ENCODE results near the gene NR2F2.

The NR2F2 gene

DNA sequence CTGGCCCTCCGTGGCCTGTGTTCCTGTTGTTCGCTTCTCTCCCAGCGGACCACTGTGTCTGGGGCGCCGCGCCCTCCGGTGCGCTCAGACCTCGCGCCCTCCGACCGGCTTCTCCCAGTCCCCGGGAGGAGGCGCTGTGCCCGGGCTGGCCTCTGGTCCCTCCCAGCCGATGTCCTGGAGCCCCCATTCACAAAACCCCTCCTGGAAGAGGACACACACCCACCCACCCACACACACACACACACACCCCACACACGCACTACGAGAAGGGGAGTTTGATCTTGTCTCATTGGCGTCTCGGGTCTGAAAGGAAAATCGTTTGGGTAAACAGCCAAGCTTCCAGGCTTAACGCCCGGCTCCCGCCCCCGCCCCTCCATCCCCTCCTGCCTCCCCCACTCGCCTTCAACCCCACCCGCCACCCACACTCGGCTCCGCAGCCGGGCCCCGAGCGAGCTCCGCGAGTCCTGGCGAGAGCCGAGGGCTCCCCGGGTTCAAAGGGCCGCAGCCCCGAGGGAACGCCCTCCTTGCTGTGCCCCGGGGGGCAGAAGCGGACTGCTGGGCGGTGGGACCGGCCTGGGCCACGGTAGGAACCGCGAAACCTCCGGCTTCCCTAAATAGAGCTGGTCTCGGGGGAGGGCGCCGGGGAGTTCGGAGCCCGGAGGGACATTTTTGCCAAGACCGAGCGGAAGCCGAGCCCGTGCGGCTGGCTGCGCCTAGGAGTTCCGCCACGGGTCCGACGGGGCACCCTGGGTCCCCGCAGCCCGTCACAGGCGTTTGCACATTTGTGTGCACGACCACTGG, 23.6 kb downstream of the NR2F2 start:
- no peak for DNase-seq (ENCODE audit: low read depth)

DNA sequence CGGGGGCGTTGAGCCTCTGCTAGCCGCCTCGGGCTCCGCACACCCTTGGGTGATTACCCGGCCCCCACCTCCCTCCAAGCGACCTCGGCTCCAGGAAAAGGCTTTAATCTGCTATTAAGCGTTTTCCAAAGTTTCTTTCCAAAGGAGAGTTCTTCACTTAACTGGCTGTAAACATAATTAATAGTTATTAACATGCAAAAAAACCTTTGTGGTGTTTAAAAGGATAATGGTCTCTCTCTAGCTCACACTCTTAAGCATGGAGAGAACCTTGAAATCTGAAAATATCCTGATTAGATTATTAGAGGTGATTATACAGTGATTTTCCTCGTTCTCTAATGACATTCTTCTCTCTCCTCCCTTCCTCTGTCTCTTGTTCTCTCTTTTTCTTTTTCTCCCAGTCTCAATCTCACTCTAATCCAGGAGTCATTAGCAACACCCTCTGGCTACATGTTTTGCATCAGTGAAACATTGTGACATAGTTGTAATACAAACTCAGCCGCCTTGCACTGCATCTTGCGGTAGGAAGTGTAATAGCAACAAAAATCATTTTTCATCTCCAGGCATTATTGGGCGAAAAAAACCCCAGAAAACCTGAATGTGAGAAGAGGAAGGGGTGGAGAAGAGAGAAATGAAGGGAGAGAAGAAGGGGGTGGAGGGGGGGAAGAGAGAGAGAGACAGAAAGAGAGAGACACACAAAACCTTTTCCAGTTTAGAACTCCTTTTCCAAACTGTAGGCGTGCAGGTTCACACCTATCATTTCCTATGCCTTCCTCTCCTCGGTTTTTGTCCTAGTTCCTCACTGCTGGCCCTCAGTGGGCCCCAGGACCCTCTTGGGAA, 24.4 kb downstream of the NR2F2 start:
- DNase-seq (ENCODE audit: low read depth): no peak

DNA sequence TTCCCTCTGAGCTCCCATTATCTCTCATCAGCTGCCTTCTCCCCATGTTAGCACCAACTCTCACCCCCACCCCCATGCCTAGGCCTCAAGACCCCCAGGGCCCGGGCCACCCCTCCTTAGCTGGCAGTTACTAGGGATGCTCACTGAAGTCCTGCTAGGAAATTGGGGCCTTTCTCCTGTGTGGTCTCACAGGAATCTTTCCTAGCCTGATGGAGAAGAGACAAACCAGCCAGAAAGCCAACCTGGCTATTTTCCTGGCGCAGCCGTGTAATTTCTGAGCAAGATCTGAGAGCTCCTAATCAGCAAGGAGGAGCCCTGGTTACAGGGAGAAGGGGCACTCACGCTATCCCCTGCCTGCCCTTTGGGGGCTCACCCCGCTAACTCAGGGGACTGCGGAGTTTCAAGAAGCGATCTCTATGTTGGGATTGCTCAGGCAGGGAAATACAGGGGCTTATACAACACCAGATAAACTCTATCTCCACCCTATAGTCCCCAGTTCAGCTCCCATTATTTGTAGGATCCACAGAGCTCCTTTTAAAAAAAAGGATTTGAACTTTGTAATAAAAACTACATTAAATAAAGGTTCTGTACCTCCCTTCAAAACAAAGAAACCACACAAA, 25.2 kb downstream of the NR2F2 start:
- no peak for DNase-seq (ENCODE audit: low read depth)

DNA sequence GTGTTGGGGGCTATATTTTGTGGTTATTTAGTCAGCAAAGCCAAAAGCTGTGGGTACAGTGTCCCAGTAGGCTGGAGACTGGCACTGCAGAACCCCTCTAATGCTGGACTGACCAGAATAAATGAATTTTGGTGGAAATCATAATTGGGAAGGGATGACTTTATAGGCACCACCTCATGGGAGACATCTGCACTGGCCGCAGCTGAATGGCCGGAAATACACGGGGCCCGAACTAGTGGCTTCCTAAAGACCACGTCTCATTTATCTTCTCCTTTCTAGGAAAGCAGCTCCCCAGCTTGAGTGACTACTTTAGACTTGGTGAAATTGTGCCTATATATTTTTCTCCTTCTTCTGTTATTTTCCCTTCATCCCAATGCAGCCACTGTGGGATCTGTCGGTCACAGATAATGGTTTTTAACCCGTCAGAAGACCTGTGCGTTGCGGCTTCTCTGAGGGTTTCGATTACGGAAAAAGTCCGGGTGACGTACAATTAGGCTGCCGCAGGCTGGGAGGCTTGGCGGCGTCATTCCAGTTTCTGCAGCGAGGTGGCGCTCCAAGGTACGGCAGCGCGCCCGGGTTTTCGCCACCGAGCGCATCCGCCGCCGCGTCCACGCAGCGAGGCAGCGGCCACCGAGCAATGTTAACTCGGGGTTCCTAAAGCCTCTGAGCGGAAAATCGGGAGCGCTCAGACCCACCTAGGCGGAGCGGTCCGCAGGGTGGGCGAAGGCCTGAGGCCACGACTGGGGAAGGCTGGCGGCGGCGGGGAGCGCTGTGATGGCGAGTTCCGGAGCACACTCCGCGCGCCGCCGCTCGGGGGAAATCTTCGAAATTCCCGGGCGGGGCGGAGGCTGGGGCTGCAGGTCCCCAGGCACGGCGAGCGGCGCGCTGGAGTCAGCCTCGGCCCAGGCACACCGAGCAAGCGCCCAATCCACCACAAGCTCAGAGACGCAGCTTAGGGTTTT, 26.3 kb downstream of the NR2F2 start:
- peak; percentile 17 for DNase-seq (ENCODE audit: low read depth)

DNA sequence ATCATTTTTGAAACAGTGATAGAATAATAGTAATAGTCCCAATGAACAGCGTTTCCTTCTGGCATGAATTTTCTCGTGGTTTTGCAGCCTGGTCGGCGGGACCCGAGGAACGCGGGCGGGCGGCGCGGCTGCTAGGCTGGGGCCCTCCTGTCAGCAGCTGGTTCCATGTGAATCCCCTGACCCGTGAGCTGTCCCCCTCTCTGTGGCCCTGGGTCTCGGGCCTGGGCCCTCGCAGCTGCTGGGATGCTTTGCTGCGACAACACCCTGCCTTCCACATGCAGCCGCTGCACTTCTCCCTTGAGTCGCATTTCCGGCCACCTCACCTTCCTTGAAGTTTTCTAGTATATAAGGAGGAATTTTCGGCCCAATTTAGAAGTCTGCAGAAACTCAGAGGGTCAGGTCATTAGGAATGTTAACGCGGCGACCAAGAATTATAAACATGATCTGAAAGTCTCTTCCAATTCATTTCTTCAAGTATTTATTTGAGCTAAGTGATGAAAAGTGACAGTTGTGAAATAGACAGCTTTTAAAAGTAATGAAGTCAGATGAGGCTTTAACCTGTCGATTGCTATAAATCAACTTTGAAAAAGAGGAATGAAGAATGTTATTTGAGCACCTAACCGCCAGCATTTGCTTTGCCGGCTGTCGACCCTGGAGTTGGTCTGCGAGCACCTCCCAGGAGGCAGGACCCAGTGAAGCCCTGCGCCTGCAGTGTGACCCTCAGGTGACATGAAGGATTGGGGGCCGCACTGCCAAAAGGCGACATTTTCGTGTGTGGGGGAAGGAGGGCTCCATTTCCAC, 27.7 kb downstream of the NR2F2 start:
- DNase-seq (ENCODE audit: low read depth): no peak

DNA sequence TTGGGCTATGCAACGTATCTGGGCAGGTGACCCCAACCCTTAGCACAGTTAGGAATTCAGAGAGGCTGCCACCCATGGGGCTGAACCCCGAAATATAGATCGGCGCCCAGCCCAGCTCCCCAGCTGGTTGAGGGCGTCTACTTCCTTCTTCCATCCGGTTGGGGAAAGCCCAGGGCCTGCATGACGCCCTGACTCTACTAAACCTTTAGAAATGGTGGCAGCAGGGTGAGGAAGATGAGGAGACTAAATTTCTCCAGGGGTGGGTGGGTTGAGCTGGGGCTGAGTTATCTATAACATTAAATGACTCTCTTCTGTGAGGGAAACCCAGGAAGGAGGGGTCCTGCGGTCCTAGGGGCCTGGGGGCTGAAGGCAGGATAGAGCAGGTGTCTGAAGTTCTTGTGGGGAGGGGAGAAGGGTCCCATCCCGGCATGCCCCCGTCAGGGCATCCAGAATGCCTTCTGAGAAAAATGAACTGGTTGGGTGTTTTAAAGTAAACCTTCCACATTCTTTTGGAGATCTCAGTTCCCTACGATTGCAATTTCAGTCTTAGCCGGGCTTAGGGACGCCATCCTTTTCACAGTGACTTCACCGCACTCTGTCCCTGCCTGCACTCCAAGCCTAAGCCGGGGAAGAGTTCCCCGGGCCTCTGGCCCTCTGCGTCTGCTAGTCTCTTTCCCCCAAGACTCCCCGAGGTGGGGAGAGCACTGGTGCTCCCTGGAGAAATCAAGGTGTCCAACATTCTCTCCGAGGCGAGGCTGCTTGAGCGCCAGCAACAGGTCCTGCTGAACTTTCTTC, 28.5 kb downstream of the NR2F2 start:
- DNase-seq (ENCODE audit: low read depth): no peak

DNA sequence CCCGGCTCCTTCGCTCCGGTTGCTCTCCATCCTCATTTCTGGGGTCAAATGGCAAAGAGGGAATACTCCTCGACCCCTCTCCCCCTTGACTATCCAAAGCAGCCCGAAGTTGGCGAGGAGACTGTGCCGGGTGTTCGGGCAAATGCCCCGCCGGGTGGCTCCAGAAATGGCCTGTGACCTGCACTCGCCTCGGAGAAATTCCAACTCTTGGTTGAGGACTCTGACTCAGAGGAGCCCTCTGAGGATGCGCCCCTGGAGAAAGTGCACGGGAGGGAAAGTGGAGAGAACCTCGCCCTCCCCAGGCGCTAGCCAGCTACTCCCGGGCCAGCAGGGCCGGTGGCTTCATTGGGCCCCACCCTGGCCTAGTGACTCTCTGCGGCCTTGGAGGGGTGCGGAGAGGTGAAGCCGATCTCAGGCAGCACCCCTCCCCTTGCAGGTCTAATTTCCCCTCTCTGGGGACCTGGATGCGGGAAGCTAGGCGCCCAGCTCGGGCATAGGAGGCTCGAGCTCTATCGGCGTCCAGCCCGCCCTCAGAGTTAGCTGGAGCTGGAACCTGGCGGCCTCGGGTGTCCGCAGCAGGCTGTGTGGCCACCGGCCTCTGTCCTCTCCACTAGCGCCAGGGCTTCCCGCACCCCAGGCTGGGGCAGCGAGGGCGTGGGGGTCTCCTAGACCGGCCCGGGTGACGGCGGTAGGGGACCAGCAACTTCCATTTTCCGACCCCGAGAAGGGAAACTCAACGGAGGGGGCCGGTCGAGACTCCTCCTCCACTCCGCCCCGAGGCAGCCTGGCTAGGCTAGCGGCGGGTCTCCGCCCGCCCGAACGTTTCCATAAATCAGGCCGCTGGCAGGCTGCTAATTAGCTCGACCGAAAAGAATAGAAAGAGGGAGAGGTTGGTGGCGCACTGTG, 29.4 kb downstream of the NR2F2 start:
- DNase-seq (ENCODE audit: low read depth): no peak

DNA sequence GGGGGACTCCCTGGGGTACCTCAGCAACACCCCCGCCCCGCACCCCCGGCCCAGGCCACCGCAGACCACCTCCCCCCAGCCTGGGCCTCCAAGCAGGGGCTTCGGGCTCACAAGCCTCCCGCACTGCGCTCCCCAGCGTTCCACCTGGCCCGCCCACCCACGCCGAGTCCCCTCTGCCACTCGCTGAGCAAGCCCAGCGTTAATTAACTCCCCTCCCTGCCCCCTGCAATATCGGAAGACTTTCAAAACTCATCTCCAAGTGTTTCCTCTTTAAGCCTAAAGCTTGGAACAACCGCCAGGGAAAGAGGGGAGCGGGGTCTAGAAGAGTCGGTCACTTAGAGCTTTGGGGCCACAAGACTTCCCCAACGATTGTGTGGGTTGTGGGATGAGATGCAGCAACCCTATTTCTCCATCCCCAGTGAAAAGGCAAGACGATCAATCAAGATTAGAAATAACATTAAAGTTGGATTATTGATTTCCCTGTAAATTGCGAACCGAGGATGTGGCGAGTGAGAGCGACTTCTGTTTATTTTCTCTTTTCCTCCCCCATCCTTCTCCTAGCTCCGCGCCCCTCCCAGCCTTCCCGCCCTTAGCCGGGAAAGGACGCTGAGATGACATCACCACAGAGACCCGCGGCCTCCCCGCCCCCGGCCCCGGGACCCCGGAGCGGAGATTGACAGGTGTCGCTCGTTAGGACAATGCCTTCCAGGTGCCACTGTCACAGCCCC, 30.2 kb downstream of the NR2F2 start:
- DNase-seq (ENCODE audit: low read depth): no peak

DNA sequence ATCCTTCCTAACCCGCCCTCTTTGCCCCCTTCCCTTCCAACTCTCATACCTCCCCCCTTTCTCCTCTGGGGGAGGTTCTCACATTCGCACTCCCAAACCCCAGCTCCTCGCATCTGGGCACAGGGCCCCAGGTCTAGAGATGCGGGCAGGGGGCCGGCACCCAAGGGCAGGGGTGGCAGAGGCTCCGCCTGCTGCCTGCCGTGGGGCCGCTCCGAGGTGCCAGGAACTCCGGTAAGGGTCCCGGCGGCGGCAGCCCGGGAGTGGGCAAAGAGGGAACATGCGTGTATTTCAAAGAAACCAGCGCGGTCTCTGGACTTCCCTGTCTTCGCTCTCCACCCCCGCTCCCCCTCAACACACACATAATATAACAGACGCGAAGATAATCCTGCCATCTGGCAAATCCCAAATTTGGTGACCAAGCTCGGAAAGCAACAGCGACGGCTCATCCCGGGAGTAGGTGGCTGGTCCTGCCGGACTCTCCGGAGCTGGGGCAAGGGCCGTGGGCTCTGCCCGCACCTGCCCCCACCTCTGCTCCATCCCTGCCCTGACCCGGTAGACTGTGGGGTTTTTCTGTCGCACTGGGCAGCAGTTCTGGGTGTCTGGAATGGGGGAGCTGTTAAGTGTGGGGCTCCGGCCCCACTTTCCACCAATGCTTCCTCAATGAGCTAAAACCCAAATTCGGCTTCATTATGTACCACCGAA, 31.0 kb downstream of the NR2F2 start:
- DNase-seq (ENCODE audit: low read depth): no peak

DNA sequence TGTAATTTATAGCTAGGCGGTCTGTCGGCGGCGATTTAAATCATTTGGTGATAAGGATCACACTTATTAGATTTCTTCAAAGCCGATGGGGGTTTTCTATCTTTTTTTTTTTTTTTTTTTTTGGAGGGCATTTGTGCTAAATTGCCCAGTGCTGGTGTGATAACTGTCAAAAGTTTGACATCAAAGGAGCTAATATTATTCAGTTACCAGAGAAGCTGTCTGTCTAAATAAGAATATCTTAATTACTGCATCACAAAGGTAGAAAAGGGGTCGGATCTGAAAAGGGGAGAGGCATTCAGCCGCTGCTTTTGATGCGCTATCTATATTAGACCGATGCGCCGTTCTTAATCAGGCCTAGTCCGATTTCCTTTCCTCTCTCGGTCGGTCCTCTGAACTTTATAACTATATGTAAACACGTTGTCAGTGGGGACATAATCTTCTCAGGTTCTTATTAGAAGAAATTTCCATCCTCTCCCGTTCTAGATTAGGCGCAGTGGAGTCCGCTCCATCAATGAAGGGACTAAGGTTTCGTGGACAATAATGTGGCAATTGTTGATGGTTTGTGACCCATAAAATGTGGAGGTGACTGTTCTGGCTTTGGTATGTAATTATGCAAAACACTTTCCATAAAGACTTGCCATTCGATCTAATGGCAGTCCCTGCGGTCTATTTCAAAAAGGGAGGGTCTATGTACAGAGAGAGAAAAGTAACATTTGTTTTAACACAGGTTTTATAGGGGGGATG, 31.7 kb downstream of the NR2F2 start:
- DNase-seq (ENCODE audit: low read depth): no peak

DNA sequence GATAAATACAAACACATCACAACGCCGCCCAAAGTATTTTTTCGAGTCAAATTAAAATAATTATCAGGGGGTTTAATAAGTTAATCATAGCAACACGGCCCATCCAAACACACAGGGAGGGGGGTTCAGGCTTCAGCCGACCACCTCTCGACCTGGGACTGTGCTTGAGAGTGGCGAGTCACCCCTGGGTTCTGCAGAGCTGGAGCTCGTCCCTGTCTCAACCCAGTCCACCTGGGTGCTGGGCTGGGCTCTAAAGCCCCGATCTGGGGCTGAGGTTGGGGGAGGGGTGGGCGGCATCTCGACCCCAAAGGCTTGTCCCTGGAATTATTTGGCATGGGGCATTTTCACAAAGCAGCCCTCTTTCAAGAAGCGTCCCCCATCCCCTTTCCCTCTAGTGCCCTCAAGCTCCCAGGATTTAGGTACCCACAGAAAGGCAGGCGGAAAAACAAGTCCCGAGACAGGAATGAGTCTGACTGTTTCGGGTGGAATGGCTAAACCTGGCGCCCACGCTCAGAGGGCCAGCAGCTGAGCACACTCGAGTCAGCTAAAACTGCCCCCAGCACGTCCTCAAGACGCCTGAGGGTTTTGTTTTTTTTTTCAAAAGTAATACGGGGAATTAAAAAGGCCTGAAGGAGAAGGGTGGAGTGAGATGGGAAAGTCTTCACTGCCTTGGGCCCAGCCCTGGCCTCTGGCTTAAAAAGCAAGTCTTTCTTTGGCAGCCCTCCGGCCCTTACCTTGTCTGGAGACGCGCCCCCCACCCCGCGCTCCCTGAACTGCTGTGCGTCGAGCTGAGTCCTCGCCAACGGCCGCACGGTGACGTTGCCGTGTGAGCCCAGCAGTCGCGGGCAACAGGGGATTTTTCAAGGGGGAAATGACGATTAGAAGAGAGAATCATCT, 32.5 kb downstream of the NR2F2 start:
- no peak for DNase-seq (ENCODE audit: low read depth)

DNA sequence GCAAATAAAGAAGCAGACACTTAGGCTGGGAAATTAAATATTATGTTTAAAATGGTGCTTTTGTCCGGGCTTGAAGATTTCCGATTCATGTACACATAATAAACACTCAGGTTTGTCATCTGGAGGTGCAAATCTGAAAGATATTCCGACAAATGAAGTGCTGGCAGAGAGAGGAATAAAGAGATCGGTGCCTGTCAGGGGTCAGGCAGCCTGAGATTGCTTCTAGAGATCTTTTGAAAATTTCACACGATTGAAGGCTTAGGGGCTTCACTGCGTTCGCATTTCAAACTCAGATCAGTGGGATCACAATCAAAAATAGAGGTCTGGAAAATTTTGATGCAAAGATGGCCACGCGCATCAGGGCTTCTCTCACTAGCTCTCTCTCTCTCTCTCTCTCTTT, 33.2 kb downstream of the NR2F2 start:
- no peak for DNase-seq (ENCODE audit: low read depth)

DNA sequence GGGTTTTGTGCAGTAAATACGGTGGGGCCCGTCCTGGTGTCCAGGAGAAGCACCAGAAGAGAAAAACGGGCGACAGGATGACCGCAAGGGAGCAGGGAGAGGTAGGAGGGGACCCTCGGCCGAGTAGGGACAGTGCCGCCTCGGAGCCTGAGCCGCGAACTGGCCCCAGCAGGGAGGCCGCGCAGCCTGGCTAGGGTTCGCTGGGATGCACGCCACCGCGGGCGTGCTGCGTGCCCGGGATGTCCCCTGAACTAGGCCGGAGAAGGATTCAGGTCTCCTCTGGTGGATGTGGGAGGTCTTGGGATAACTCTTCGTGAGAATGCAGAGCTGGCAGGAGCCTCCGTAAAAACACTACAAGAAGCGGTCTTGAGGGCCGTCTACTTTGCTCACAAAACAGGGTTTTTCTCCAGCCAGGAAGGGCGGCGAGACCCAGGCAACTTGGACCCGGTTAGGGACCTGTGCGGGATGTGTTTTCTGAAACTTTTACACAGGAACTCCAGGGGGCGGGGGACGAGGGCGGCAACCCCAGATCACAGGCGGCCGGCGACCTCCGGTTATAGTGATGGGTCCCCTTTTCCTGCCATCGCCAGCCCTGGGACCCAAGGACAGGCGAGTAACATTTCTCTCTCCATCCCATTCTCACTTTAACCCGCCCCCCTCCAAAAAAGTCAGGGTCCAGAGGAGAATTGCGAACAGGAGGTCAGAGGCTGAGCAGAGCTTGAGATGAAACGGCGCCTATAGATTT, 35.5 kb downstream of the NR2F2 start:
- DNase-seq (ENCODE audit: low read depth): no peak

DNA sequence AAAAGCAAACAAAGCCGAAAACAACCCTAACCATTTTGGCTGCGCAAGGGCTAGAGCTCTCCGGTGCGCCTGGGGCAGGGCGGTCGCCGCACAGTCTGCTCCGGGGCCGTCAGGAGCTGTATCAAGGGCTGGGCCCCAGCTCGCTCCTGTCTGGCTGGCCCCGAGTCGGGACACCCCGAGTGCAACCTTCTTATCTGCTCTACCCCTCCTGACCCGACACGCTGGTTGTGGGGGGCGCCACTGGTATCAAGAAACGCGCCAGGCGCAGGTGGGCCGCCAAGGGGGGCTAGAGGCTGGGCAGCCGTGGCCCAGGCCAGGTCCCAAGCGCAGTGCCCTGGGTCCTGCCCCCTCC, 36.0 kb downstream of the NR2F2 start:
- DNase-seq (ENCODE audit: low read depth): no peak

Data from activated T-helper 1 cell treated with Interleukin-2 at 50 U/mL for 16 hours (primary cell).